CD4-positive, alpha-beta memory T cell (primary cell): ENCODE data around the gene CSNK2A2. TPM values are rescaled to one million over a fixed set of nuclear protein-coding genes. Genes with fewer than 3 reads are reported as not detected.
A peak's percentile ranks its signal among the peaks of the same experiment; 100 is the strongest.

Experiments used
- CTCF ChIA-PET: fragments of 350-600 bp; sonication (Branson Sonifier 250); formaldehyde crosslinking; loops from one replicate; lab custom pipeline; 2021; ENCODE audit warnings: inconsistent platforms; ENCODE audit not compliant: partially characterized antibody; lab: Charles Lee
- POLR2A ChIA-PET: fragments of 350-600 bp; sonication (Branson Sonifier 250); formaldehyde crosslinking; loops from one replicate; lab custom pipeline; 2021; ENCODE audit not compliant: partially characterized antibody; lab: Charles Lee
- DNase-seq, 5 donors: peaks; one replicate each; pipeline versions ENCODE4 v3.0.0 to v3.0.0-alpha.2; 2020 to 2022; ENCODE audit warnings: mixed read lengths in 1 of 5
- H3K27ac ChIP-seq: one replicate; pipeline ENCODE4 v1.7.0; 2013; ENCODE audit warnings: low read depth, low read length
- H3K27me3 ChIP-seq: 2 replicates; pipeline ENCODE4 v1.7.0; 2013; ENCODE audit warnings: mild to moderate bottlenecking, low read length, moderate library complexity; ENCODE audit not compliant: insufficient read depth
- H3K36me3 ChIP-seq: 2 replicates; pipeline ENCODE4 v1.7.0; 2013; ENCODE audit warnings: mild to moderate bottlenecking, low read length, moderate library complexity; ENCODE audit not compliant: insufficient read depth
- H3K4me1 ChIP-seq: 2 replicates; pipeline ENCODE4 v1.7.0; 2013; ENCODE audit warnings: mild to moderate bottlenecking, low read length, moderate library complexity; ENCODE audit not compliant: insufficient read depth
- H3K4me3 ChIP-seq, 2 donors: one replicate each; pipeline ENCODE4 v1.7.0; 2013; ENCODE audit warnings: low read length in 2 of 2, mild to moderate bottlenecking in 1 of 2
- H3K9me3 ChIP-seq, 2 donors: one replicate each; pipeline ENCODE4 v1.7.0; 2013; ENCODE audit warnings: low read length in 2 of 2, control low read depth in 1 of 2; ENCODE audit not compliant: control insufficient read depth in 1 of 2
- H3K27ac Mint-ChIP-seq, 7 donors: one replicate each; pipeline ENCODE4 v1.8.0; 2020 to 2021; ENCODE audit warnings: mixed read lengths in 7 of 7, mild to moderate bottlenecking in 6 of 7, inconsistent platforms in 3 of 7, moderate library complexity in 3 of 7
- H3K27me3 Mint-ChIP-seq, 2 donors: one replicate each; pipeline ENCODE4 v1.8.0; 2020 to 2021; ENCODE audit warnings: mixed read lengths in 2 of 2
- H3K36me3 Mint-ChIP-seq, 2 donors: one replicate each; pipeline ENCODE4 v1.8.0; 2020 to 2021; ENCODE audit warnings: mixed read lengths in 2 of 2, inconsistent platforms in 1 of 2, mild to moderate bottlenecking in 1 of 2
- H3K4me1 Mint-ChIP-seq, 4 donors: one replicate each; pipeline ENCODE4 v1.8.0; 2020 to 2021; ENCODE audit warnings: mixed read lengths in 4 of 4, mild to moderate bottlenecking in 1 of 4
- H3K4me3 Mint-ChIP-seq, 8 donors: one replicate each; pipeline ENCODE4 v1.8.0; 2020 to 2021; ENCODE audit warnings: mixed read lengths in 8 of 8, mild to moderate bottlenecking in 7 of 8, moderate library complexity in 6 of 8, inconsistent platforms in 3 of 8
- H3K9me3 Mint-ChIP-seq, 8 donors: one replicate each; pipeline ENCODE4 v1.8.0; 2020 to 2021; ENCODE audit warnings: mixed read lengths in 8 of 8, mild to moderate bottlenecking in 5 of 8, inconsistent platforms in 3 of 8, moderate library complexity in 1 of 8
- intact Hi-C: fragments of 100-400 bp; cut with micrococcal nuclease; formaldehyde crosslinking; loops from one replicate; pipeline ENCODE4 v1.15.1; 2023
- polyA plus RNA-seq, 2 donors: library from polyadenylated mRNA; unstranded; fragments of 300-500 nt; fragmentation: Illumina TruSeq; gene quantifications; one replicate each; pipeline ENCODE4 v1.2.3, GENCODE V29; 2021
- total RNA-seq, 2 experiments: library from RNA; stranded (reverse); gene quantifications; one replicate each; pipeline ENCODE4 v1.2.3, GENCODE V29; 2021

Gene CSNK2A2
- total and polyA plus RNA-seq, 4 experiments from 2014 or later = 9.7 to 63.6 (median 39.1) TPM

DNA sequence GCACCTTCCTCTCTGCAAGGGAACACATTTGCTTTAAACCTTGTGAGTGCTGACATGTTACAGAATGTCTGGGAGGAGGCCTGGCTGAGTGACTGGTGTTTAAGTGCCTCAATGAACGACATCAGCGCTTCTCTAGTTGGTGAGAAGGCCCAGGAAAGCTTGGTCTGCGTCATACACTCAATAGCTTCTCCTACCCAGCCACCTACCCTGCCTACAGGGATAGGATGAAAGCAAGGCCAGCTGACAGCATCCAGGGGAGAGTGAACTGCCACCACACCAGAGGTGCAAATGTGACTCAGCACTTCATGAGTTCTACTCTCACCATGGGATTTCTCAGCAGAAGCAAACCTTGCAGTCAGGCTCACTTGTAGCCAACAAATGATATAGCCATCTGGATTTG lies 37.1 kb downstream of the CSNK2A2 start:
- H3K27ac Mint-ChIP-seq = peak overlapping the region in 2 of 7 donors; percentile 10 to 52
- H3K36me3 Mint-ChIP-seq = peaks cover 52 to 65% of the 10 kb centered on the region in 2 donors
- Histone ChIP-seq H3K27ac (no peak overlapping the region), H3K36me3 (peaks cover 48% of the 10 kb centered on the region), H3K9me3 (no peaks in the 10 kb centered on the region), H3K27me3 (no peaks in the 10 kb centered on the region), H3K4me1 (no peaks in the 10 kb centered on the region), H3K4me3 (no peak overlapping the region)
- H3K4me1 Mint-ChIP-seq = no peaks in the 10 kb centered on the region
- H3K4me3 Mint-ChIP-seq = no peak overlapping the region
- intact Hi-C loops = no loop called here
- ChIA-PET POLR2A (no interaction called here), CTCF (no interaction called here)
- no peaks in the 10 kb centered on the region for H3K9me3 Mint-ChIP-seq
- H3K27me3 Mint-ChIP-seq = no peaks in the 10 kb centered on the region
- DNase-seq = no peak

GRCh38 chr16:58158725-58159124 lies 39.2 kb downstream of the CSNK2A2 start:
- no peak for DNase-seq
- CTCF ChIA-PET = no interaction called here
- intact Hi-C loops = no loop called here
- Mint-ChIP-seq H3K4me1 (no peaks in the 10 kb centered on the region), H3K27ac (peak overlapping the region in 2 of 7 donors; percentile 21 to 65), H3K36me3 (peaks cover 31 to 45% of the 10 kb centered on the region in 2 donors), H3K9me3 (no peaks in the 10 kb centered on the region), H3K4me3 (no peak overlapping the region), H3K27me3 (no peaks in the 10 kb centered on the region)
- no peaks in the 10 kb centered on the region for H3K27me3 ChIP-seq
- no peaks in the 10 kb centered on the region for H3K4me1 ChIP-seq
- H3K36me3 ChIP-seq = peaks cover 27% of the 10 kb centered on the region
- no peak overlapping the region for H3K27ac ChIP-seq
- H3K9me3 ChIP-seq = no peaks in the 10 kb centered on the region
- H3K4me3 ChIP-seq = no peak overlapping the region
- POLR2A ChIA-PET = no interaction called here

DNA sequence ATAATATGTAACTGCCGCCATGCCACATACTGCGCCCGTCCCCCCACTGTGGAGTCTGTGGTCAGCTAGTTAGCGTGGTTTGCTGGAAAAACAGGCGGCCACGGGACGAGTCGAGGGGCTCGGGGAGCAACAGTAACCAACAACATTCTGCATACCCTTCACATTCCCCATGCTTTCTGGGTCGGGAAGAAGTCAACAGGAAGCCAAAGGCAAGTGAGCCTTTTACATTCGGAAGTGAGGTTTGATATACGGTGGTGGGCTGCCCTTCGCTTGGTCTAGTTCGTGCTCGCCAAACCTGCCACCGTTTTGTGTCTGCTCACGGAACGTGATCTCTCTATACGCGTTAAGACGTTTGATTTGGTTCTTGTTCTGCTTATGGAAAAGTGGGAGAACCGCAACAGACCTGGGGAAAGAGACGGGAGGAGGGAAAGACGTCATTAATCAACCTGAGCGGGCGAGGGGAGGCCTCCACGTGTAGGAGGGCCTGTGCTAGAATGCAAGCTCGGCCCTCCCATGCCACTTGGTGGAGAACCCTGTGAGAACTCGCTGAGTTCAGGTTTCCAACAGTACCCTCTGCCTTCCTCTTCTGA lies 39.9 kb downstream of the CSNK2A2 start:
- Mint-ChIP-seq H3K27ac (no peak overlapping the region), H3K4me1 (no peaks in the 10 kb centered on the region), H3K36me3 (peaks cover 26 to 39% of the 10 kb centered on the region in 2 donors), H3K27me3 (no peaks in the 10 kb centered on the region), H3K4me3 (no peak overlapping the region), H3K9me3 (no peaks in the 10 kb centered on the region)
- H3K27ac ChIP-seq = no peak overlapping the region
- POLR2A ChIA-PET = no interaction called here
- H3K27me3 ChIP-seq = no peaks in the 10 kb centered on the region
- no peak for DNase-seq
- H3K9me3 ChIP-seq = no peaks in the 10 kb centered on the region
- no peaks in the 10 kb centered on the region for H3K4me1 ChIP-seq
- CTCF ChIA-PET = no interaction called here
- intact Hi-C loops = no loop called here
- no peak overlapping the region for H3K4me3 ChIP-seq
- peaks cover 20% of the 10 kb centered on the region for H3K36me3 ChIP-seq

- Histone ChIP-seq H3K4me1 (no peaks in the 10 kb centered on the region), H3K27me3 (no peaks in the 10 kb centered on the region), H3K36me3 (peaks cover 14% of the 10 kb centered on the region), H3K9me3 (no peaks in the 10 kb centered on the region), H3K4me3 (no peak overlapping the region), H3K27ac (no peak overlapping the region)
- intact Hi-C loops = no loop called here
- no peak for DNase-seq
- ChIA-PET POLR2A (no interaction called here), CTCF (interaction anchor here (0.6 to 1.0 kb wide), 3 partner anchors 15 to 489 kb away, joined by 3 read pairs; no protein-coding TSS in a partner anchor)
- Mint-ChIP-seq H3K9me3 (no peaks in the 10 kb centered on the region), H3K36me3 (peaks cover 21 to 33% of the 10 kb centered on the region in 2 donors), H3K27me3 (no peaks in the 10 kb centered on the region), H3K27ac (no peak overlapping the region), H3K4me3 (no peak overlapping the region), H3K4me1 (no peaks in the 10 kb centered on the region)
Observed at GRCh38 chr16:58157239-58157638, 40.7 kb downstream of the CSNK2A2 start.

DNA sequence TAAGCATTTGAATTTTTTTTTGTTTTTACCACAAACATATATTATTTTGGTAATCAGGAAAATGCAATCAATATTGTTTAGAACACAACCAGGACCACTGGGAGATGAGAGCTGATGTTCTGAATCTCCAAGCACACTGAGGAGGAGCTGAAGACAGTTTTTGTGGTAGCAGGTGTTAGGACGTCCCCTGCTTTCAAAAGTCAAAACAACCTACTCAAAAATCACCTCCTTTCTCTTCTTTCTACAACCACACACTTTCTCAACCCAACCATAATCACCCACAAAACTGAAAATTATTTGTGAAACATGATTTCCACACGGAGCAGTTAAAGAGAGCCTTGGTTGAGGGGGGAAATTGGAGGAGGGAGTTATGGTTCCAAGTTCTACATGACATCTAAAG lies 42.1 kb downstream of the CSNK2A2 start:
- ChIA-PET POLR2A (no interaction called here), CTCF (interaction anchor here (0.5 kb wide), 1 partner anchor 566 kb away, joined by 3 read pairs; no protein-coding TSS in a partner anchor)

GRCh38 chr16:58154345-58154744 lies 43.6 kb downstream of the CSNK2A2 start:
- Histone ChIP-seq H3K9me3 (no peaks in the 10 kb centered on the region), H3K36me3 (no peaks in the 10 kb centered on the region), H3K4me3 (no peak overlapping the region), H3K27me3 (no peaks in the 10 kb centered on the region), H3K27ac (no peak overlapping the region), H3K4me1 (no peaks in the 10 kb centered on the region)
- H3K27me3 Mint-ChIP-seq = no peaks in the 10 kb centered on the region
- H3K9me3 Mint-ChIP-seq = no peaks in the 10 kb centered on the region
- H3K4me3 Mint-ChIP-seq = no peak overlapping the region
- no peak overlapping the region for H3K27ac Mint-ChIP-seq
- H3K4me1 Mint-ChIP-seq = no peaks in the 10 kb centered on the region
- H3K36me3 Mint-ChIP-seq = peaks cover 6 to 7% of the 10 kb centered on the region in 2 donors
- intact Hi-C loops = no loop called here
- no peak for DNase-seq
- ChIA-PET POLR2A (interaction anchor here (0.9 kb wide), 1 partner anchor 25 kb away, joined by 3 read pairs; the partner anchor contains the start of gene CFAP20), CTCF (interaction anchor here (1.9 kb wide), 1 partner anchor 24 kb away, joined by 3 read pairs; no protein-coding TSS in a partner anchor)

More for the DNA sequence above, 42.1 kb downstream of the CSNK2A2 start:
- no peaks in the 10 kb centered on the region for H3K9me3 ChIP-seq
- no peaks in the 10 kb centered on the region for H3K27me3 ChIP-seq
- peaks cover 14 to 21% of the 10 kb centered on the region in 2 donors for H3K36me3 Mint-ChIP-seq
- H3K27me3 Mint-ChIP-seq = no peaks in the 10 kb centered on the region
- H3K9me3 Mint-ChIP-seq = no peaks in the 10 kb centered on the region
- H3K4me3 Mint-ChIP-seq = no peak overlapping the region
- no peaks in the 10 kb centered on the region for H3K4me1 Mint-ChIP-seq
- no peak for DNase-seq
- H3K36me3 ChIP-seq = peaks cover under 1% of the 10 kb centered on the region
- no peak overlapping the region for H3K27ac ChIP-seq
- H3K27ac Mint-ChIP-seq = peak overlapping the region in 1 of 7 donors; percentile 32
- intact Hi-C loops = no loop called here
- no peaks in the 10 kb centered on the region for H3K4me1 ChIP-seq
- H3K4me3 ChIP-seq = no peak overlapping the region

- Mint-ChIP-seq H3K4me3 (no peak overlapping the region), H3K27ac (no peak overlapping the region), H3K9me3 (no peaks in the 10 kb centered on the region), H3K27me3 (no peaks in the 10 kb centered on the region), H3K4me1 (no peaks in the 10 kb centered on the region), H3K36me3 (no peaks in the 10 kb centered on the region)
- Histone ChIP-seq H3K4me3 (no peak overlapping the region), H3K36me3 (no peaks in the 10 kb centered on the region), H3K27me3 (no peaks in the 10 kb centered on the region), H3K4me1 (no peaks in the 10 kb centered on the region), H3K9me3 (no peaks in the 10 kb centered on the region), H3K27ac (no peak overlapping the region)
- ChIA-PET CTCF (no interaction called here), POLR2A (interaction anchor here (1.2 kb wide), 1 partner anchor 8 kb away, joined by 3 read pairs; no protein-coding TSS in a partner anchor)
- DNase-seq = no peak
- intact Hi-C loops = no loop called here
Observed at GRCh38 chr16:58152246-58152868, 45.5 kb downstream of the CSNK2A2 start.
